HEK293T (cell line): ENCODE data around the gene CKB.

ENCODE experiments used
- CTCF ChIA-PET: fragments of 350-600 bp; formaldehyde crosslinking; extraction: SDS; loops from one replicate; lab custom pipeline; 2021; ENCODE audit warnings: antibody characterized with exemption, inconsistent platforms; lab: Yijun Ruan, JAX
- POLR2A ChIA-PET: fragments of 350-600 bp; formaldehyde crosslinking; extraction: SDS; loops from one replicate; lab custom pipeline; 2020; ENCODE audit warnings: antibody characterized with exemption, inconsistent platforms; lab: Yijun Ruan, JAX
- DNase-seq: peaks from one replicate; pipeline ENCODE4 v3.0.0; 2012; ENCODE audit warnings: mixed read lengths; ENCODE audit errors: extremely low spot score
- ARNT ChIP-seq: fragments of 450-650 bp; IDR thresholded peaks from 2 replicates; pipeline ENCODE4 v1.6.1; 2017; ENCODE audit warnings: mild to moderate bottlenecking
- BHLHE40 ChIP-seq: fragments of 450-650 bp; IDR thresholded peaks from 2 replicates; pipeline ENCODE4 v1.6.1; 2016; ENCODE audit warnings: mild to moderate bottlenecking, moderate library complexity, borderline replicate concordance
- CTBP1 ChIP-seq: fragments of 450-650 bp; IDR thresholded peaks from 2 replicates; pipeline ENCODE4 v1.6.1; 2016; ENCODE audit warnings: borderline replicate concordance
- ELF4 ChIP-seq: fragments of 450-650 bp; IDR thresholded peaks from 2 replicates; pipeline ENCODE4 v1.6.1; 2017; ENCODE audit warnings: antibody characterized with exemption
- FOXA1 ChIP-seq: fragments of 450-650 bp; IDR thresholded peaks from 2 replicates; pipeline ENCODE4 v1.6.1; 2016; ENCODE audit warnings: mild to moderate bottlenecking
- FOXK2 ChIP-seq: fragments of 450-650 bp; IDR thresholded peaks from 2 replicates; pipeline ENCODE4 v1.6.1; 2016; ENCODE audit warnings: mild to moderate bottlenecking
- FOXM1 ChIP-seq: fragments of 450-650 bp; IDR thresholded peaks from 2 replicates; pipeline ENCODE4 v1.6.1; 2017; ENCODE audit warnings: mild to moderate bottlenecking, borderline replicate concordance
- HDGF ChIP-seq: fragments of 450-650 bp; IDR thresholded peaks from 2 replicates; pipeline ENCODE4 v1.6.1; 2017; ENCODE audit warnings: antibody characterized with exemption, borderline replicate concordance
- L3MBTL2 ChIP-seq: fragments of 450-650 bp; conservative IDR thresholded peaks from 2 replicates; pipeline ENCODE4 v1.6.1; 2016; ENCODE audit warnings: mild to moderate bottlenecking
- LEF1 ChIP-seq: fragments of 450-650 bp; IDR thresholded peaks from 2 replicates; pipeline ENCODE4 v1.6.1; 2017; ENCODE audit warnings: mild to moderate bottlenecking, borderline replicate concordance
- NFRKB ChIP-seq: fragments of 450-650 bp; IDR thresholded peaks from 2 replicates; pipeline ENCODE4 v1.6.1; 2016; ENCODE audit warnings: mild to moderate bottlenecking, moderate library complexity
- SP1 ChIP-seq: fragments of 450-650 bp; IDR thresholded peaks from 2 replicates; pipeline ENCODE4 v1.6.1; 2017
- SUZ12 ChIP-seq: fragments of 450-650 bp; IDR thresholded peaks from 2 replicates; pipeline ENCODE4 v1.6.1; 2016; ENCODE audit warnings: mild to moderate bottlenecking
- TARDBP ChIP-seq: fragments of 450-650 bp; IDR thresholded peaks from 2 replicates; pipeline ENCODE4 v1.6.1; 2016
- ZNF384 ChIP-seq: fragments of 450-650 bp; IDR thresholded peaks from 2 replicates; pipeline ENCODE4 v1.6.1; 2016
- TF ChIP-seq, protein P1 (sequence below): fragments of 450-650 bp; IDR thresholded peaks from 2 replicates; pipeline ENCODE4 v1.6.1; 2016

CKB gene

DNA sequence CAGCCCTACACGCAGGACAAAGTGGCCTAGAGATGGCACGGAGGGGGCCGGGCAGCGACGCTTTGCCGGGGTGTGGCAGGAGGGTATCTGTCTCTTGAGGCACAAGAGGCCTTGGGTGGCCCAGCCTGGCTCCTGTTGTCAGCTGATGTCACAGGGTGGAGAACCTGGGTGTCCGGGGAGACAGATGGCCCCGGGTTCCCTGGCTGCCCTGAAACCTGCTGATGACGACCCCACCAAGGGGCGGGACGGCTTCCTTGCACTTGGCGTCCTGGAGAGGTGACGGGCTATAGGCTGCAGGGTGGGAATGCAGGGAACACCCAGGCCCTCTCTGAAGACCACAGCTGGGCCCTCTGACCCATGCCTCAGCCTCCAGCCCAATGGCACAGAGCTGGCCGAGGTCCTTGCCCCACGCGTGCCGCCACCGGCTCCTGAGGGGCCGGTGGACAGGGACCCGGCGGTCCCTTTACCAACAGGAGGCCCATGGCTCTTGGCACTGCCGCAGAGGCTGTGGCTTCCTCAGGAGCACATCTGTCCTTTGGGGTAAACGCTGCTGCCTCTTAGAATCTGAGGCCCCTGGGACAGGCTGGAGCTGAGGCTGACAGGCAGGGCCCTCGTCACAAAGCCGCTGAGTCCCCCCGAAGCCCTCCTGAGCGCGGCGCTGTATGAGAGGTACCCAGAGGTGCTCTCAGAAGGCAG is 22.7 kb upstream of the CKB start:
- ChIA-PET POLR2A (interaction anchor here (0.7 to 2.6 kb wide), 3 partner anchors 18 to 27 kb away, joined by 3 to 16 read pairs (median 14); no protein-coding TSS in a partner anchor), CTCF (interaction anchor here (1.1 to 2.4 kb wide), 3 partner anchors 16 to 27 kb away, joined by 3 to 26 read pairs (median 5); no protein-coding TSS in a partner anchor)
- TF ChIP-seq NFRKB (no peak), FOXA1 (no peak), CTBP1 (no peak), L3MBTL2 (no peak), ARNT (no peak), LEF1 (no peak), ZNF384 (no peak), SP1 (no peak), SUZ12 (no peak), BHLHE40 (no peak), FOXK2 (no peak), HDGF (no peak), FOXM1 (no peak), ELF4 (no peak), TARDBP (no peak)
- TF ChIP-seq, protein P1, sequence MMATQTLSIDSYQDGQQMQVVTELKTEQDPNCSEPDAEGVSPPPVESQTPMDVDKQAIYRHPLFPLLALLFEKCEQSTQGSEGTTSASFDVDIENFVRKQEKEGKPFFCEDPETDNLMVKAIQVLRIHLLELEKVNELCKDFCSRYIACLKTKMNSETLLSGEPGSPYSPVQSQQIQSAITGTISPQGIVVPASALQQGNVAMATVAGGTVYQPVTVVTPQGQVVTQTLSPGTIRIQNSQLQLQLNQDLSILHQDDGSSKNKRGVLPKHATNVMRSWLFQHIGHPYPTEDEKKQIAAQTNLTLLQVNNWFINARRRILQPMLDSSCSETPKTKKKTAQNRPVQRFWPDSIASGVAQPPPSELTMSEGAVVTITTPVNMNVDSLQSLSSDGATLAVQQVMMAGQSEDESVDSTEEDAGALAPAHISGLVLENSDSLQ: no peak
- DNase-seq: no peak

GRCh38 chr14:103544388-103545218 is 22.0 kb upstream of the CKB start:
- TF ChIP-seq LEF1: no peak
- no peak for TF ChIP-seq BHLHE40
- no peak for DNase-seq
- CTCF ChIA-PET: interaction anchor here (1.1 to 3.1 kb wide), 2 partner anchors 24 to 26 kb away, joined by 5 to 13 read pairs; no protein-coding TSS in a partner anchor
- POLR2A ChIA-PET: interaction anchor here (1.8 to 2.6 kb wide), 2 partner anchors 23 to 26 kb away, joined by 14 to 16 read pairs; no protein-coding TSS in a partner anchor

GRCh38 chr14:103543721-103544387 is 21.2 kb upstream of the CKB start:
- ChIA-PET POLR2A (interaction anchor here (0.7 kb wide), 1 partner anchor 25 kb away, joined by 3 read pairs; no protein-coding TSS in a partner anchor), CTCF (interaction anchor here (1.2 to 3.1 kb wide), 2 partner anchors 18 to 25 kb away, joined by 3 to 13 read pairs; no protein-coding TSS in a partner anchor)
- DNase-seq: no peak
- no peak for TF ChIP-seq TARDBP
- no peak for TF ChIP-seq ELF4
- TF ChIP-seq L3MBTL2: no peak
- TF ChIP-seq, protein P1: no peak
- TF ChIP-seq ZNF384: no peak
- no peak for TF ChIP-seq CTBP1
- no peak for TF ChIP-seq BHLHE40
- no peak for TF ChIP-seq NFRKB

GRCh38 chr14:103543140-103543539 is 20.5 kb upstream of the CKB start:
- no peak for DNase-seq
- TF ChIP-seq, protein P1: no peak
- no peak for TF ChIP-seq ELF4
- no peak for TF ChIP-seq SP1
- TF ChIP-seq TARDBP: no peak
- no peak for TF ChIP-seq ZNF384
- no peak for TF ChIP-seq NFRKB
- TF ChIP-seq FOXK2: no peak
- no peak for TF ChIP-seq HDGF
- no peak for TF ChIP-seq CTBP1
- TF ChIP-seq BHLHE40: no peak
- no peak for TF ChIP-seq LEF1
- no peak for TF ChIP-seq SUZ12
- no peak for TF ChIP-seq L3MBTL2
- TF ChIP-seq FOXM1: no peak
- no peak for TF ChIP-seq ARNT
- no peak for TF ChIP-seq FOXA1
- CTCF ChIA-PET: interaction anchor here (0.5 to 3.1 kb wide), 3 partner anchors 18 to 612 kb away, joined by 3 to 13 read pairs (median 3); no protein-coding TSS in a partner anchor
- POLR2A ChIA-PET: interaction anchor here (0.7 to 1.2 kb wide), 2 partner anchors 20 to 24 kb away, joined by 3 to 4 read pairs; partner anchors contain the start of gene CKB

- TF ChIP-seq SP1 (no peak), FOXM1 (no peak), BHLHE40 (no peak), LEF1 (no peak), FOXK2 (no peak), L3MBTL2 (no peak), ELF4 (no peak), HDGF (no peak), ZNF384 (no peak), TARDBP (no peak), FOXA1 (no peak), SUZ12 (no peak), NFRKB (no peak), CTBP1 (no peak), ARNT (no peak)
- TF ChIP-seq, protein P1: no peak
- DNase-seq: no peak
- CTCF ChIA-PET: interaction anchor here (0.5 to 3.1 kb wide), 3 partner anchors 19 to 612 kb away, joined by 3 to 13 read pairs (median 3); no protein-coding TSS in a partner anchor
- POLR2A ChIA-PET: interaction anchor here (0.5 to 1.2 kb wide), 2 partner anchors 19 to 20 kb away, joined by 4 read pairs; partner anchors contain the start of gene CKB
Measured at GRCh38 chr14:103542605-103543088, 20.0 kb upstream of the CKB start.
